Measurements from ENCODE around the gene PIN1.
"Not testable (repeated sequence)": the region's sequence is repeated elsewhere in the genome, so short reads cannot be mapped to it uniquely, and the experiment has no call there.

Gene PIN1

GRCh38 chr19:9834726-9835506, at the start of gene PIN1:
Gene PIN1, plus strand, starts transcription at chr19:9835318. Its CDS starts 27 bp downstream, at chr19:9835345.
- DNase-seq, result peak; percentile 96

GRCh38 chr19:9785367-9786331, 49.5 kb upstream of the PIN1 start:
- DNase-seq, result no peak

GRCh38 chr19:9786342-9786741, 48.8 kb upstream of the PIN1 start:
- no peak for DNase-seq

DNA sequence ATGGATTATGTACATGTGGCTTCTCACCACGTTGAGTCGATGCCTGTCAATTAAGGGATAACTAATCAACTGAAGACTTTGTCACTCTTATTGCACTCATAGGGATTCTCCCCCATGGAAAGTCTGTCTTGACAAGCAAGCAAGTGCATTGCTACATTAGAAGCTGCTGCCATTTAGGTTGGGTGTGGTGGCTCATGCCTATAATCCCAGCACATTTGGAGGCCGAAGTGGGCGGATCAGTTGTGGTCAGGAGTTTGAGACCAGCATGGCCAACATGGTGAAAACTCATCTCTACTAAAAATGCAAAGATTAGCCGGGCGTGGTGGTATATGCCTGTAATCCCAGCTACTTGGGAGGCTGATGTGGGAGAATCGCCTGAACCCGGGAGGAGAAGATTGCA, 48.3 kb upstream of the PIN1 start:
- DNase-seq, result no peak

- DNase-seq, result not testable (repeated sequence)
These were observed 46.5 kb upstream of the PIN1 start for GRCh38 chr19:9788604-9789003.

DNA sequence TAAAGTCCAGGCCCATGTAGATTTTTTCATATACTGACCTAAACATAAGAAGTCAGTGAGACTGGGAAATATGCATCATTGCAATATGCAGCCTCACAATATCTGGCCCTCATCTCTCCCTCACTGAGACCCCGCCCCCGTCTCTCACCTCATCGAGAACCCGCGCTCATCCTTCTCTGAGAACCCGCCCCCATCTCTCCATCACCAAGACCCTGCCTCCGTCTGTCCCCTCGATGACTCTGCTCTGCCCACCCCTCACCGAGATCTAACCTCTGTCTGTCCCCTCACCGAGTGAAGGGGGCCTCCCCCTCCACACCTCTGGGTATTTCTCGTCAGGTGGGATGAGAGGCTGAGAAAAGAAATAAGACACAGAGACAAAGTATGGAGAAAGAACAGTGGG, 46.1 kb upstream of the PIN1 start:
- DNase-seq, result no peak

GRCh38 chr19:9789579-9789978, 45.5 kb upstream of the PIN1 start:
- not testable (repeated sequence) for DNase-seq

- DNase-seq, result not testable (repeated sequence)
These were observed 44.1 kb upstream of the PIN1 start for GRCh38 chr19:9791073-9791367.

DNA sequence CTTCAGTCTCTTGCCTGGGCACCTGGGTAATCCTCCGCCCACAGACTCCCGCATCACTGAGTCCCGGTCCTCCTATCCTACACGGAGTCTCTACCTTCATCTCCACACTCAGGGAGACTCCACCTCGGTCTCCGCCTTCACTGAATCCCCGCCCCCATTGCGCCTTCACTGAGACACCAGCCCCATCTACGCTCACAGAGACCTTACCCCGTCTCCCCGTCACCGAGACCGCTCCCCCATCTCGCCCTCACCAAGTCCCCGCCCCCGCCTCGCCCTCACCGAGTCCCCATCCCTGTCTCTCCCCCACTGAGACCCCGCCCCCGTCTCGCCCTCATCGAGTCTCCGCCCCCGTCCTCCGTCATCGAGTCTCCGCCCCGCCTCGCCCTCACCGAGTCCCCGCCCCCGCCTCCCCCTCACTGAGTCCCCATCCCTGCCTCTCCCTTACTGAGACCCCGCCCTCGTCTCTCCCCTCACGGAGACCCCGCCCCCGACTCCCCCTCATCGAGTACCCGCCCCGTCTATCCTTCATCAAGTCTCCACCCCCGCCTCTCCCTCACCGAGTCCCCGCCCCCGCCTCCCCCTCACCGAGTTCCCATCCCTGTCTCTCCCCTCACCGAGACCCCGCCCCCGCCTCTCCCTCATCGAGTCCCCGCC, 43.4 kb upstream of the PIN1 start:
- no peak for DNase-seq

GRCh38 chr19:9792206-9793070, 42.7 kb upstream of the PIN1 start:
- DNase-seq, result peak; percentile 9

GRCh38 chr19:9793071-9793591, 42.0 kb upstream of the PIN1 start:
- DNase-seq, result no peak

- peak; percentile 54 for DNase-seq
These were observed 38.9 kb upstream of the PIN1 start for GRCh38 chr19:9796113-9796773.

- DNase-seq, result no peak
These were observed 37.2 kb upstream of the PIN1 start for GRCh38 chr19:9797871-9798270.

GRCh38 chr19:9799162-9799561, 36.0 kb upstream of the PIN1 start:
- no peak for DNase-seq

DNA sequence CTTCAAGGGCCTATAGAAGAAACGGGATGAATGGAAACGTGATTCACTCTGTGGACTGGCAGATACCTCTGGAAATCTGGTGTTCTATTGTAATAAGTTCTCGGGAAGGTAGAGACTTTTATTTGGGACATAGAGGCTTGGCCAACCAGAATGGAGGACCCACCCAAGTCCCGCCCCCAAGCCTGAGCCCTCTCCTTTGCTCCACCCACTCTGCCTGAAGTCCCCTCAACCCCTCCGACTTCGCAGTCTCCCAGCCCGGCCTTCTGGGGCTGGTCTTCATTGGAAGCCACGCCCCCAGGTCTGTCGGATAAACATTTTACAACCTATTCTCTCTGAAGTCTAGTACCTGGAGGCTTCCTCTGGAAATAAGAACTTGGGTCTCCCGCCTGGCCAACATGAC, 33.1 kb upstream of the PIN1 start:
- DNase-seq, result no peak

DNA sequence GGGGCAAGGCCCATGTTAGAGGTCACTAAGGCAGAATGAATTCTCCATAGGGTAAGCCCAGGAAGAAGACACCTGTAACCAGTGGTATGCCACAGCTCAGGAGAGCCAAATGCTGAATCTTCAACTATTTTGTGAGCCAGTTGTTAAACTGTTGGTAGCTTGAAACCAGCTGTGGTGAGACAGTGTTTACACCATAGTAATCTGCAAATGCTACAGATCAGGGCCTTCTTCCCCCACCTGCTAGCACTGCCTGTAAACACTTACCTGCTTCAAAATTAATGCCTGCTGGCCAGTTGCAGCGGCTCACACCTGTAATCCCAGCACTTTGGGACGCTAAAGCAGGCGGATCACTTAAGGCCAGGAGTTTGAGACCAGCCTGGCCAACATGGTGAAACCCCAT, 28.3 kb upstream of the PIN1 start:
- DNase-seq, result no peak

DNA sequence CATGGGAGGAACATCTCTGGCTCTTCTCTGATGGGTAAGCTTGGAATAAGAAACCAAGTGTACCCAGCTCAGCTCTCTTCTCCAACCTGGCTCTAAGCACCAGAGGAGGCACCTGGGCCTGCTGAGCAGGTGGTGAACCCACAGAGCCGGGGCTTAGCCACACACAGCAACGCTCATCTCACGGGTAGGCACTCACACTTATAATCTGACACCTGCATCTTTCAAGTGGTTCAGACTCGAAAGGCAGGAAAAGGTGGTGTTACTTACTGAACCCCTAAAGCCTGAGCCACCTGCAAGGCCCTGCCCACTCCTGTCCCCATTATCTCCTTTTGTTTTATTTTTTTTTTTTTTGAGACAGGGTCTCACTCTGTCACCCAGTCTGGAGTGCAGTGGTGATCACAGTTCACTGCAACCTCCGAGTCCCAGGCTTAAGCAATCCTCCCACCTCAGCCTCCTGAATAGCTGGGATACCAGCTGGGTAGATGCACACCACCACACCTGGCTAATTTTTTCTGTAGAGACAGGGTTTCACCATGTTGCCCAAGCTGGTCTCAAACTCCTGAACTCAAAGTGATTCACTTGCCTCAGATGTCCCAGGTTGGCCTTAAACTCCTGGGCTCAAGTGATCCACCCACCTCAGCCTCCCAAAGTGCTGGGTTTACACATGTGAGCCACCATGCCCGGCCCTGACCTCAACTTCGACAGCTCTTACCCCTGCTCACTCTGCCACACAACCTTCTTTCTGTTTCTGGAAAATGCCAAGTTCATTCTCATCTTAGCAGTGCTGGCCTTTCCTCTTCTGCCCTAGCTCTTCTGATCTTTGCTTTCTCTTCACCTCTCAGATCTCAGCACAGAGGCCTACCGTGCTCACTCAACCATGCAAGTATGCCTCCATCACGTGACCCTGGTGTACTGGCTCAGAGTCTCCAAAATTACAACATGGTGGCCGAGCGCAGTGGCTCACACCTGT, 26.0 kb upstream of the PIN1 start:
- DNase-seq, result no peak

- DNase-seq, result no peak
These were observed 24.0 kb upstream of the PIN1 start for GRCh38 chr19:9811139-9811538.

GRCh38 chr19:9818175-9818733, 16.9 kb upstream of the PIN1 start:
- DNase-seq, result no peak

All from NCI-H1694 treated with DMSO at 0.1 percent for 48 hours (cell line).